Measurements from ENCODE around the gene DOK7.

Gene DOK7

DNA sequence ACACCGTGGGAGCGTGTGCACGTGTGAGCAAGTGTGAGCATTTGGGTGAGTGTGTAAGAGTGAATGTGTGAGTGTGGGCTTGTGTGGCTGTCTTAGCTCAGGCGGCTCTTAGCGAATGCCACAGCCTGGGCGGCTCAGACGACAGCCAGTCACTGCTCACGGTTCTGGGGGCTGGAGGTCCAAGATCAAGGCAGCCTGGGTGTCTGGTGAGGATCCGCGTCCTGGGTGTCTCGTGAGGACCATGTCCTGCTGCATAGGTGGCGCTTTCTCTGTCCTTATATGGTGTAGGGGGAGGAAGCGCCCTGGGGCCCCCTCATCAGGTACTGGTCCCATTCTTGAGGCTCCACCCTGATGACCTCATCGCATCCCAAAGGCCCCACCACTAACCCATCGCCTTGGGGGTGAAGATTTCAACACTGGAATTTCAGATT is 4.5 kb downstream of the DOK7 start:
- no peak for ATAC-seq
- TF ChIP-seq ZFP3 (CRISPR knock-in tag; IDR thresholded peaks at IDR 0.05) (no peak), PPARA (CRISPR knock-in tag; IDR thresholded peaks at IDR 0.05; ENCODE audit: borderline replicate concordance) (no peak), CSRNP3 (CRISPR knock-in tag; IDR thresholded peaks at IDR 0.05) (no peak), POU6F1 (CRISPR knock-in tag; IDR thresholded peaks at IDR 0.05; ENCODE audit: borderline replicate concordance, low read depth) (no peak), CREB5 (CRISPR knock-in tag; IDR thresholded peaks at IDR 0.05; ENCODE audit: low read depth) (no peak)
- TF ChIP-seq, protein P1, sequence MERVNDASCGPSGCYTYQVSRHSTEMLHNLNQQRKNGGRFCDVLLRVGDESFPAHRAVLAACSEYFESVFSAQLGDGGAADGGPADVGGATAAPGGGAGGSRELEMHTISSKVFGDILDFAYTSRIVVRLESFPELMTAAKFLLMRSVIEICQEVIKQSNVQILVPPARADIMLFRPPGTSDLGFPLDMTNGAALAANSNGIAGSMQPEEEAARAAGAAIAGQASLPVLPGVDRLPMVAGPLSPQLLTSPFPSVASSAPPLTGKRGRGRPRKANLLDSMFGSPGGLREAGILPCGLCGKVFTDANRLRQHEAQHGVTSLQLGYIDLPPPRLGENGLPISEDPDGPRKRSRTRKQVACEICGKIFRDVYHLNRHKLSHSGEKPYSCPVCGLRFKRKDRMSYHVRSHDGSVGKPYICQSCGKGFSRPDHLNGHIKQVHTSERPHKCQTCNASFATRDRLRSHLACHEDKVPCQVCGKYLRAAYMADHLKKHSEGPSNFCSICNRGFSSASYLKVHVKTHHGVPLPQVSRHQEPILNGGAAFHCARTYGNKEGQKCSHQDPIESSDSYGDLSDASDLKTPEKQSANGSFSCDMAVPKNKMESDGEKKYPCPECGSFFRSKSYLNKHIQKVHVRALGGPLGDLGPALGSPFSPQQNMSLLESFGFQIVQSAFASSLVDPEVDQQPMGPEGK (CRISPR knock-in tag; IDR thresholded peaks at IDR 0.05; ENCODE audit: borderline replicate concordance), result no peak

DNA sequence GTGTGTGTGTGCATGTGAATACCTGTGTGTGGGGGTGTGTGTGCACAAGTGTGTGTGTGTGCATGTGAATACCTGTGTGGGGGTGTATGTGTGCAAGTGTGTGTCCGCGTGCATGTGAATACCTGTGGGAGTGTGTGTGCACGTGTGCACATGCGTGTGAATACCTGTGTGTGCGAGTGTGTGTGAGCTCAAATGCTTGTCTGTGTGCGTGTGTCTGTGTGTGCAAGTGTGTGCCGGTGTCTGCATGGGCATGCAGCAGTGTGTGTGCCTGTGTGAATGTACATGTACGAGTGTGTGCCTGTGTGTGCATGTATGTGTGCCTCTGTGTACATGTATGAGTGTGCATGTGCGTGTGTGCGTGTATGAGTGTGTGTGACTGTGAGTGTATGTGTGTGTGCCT is 5.0 kb downstream of the DOK7 start:
- TF ChIP-seq ZNF565 (CRISPR knock-in tag; conservative IDR thresholded peaks at IDR 0.05; ENCODE audit: low read depth) (no peak), RARB (CRISPR knock-in tag; IDR thresholded peaks at IDR 0.05) (no peak), CSRNP3 (CRISPR knock-in tag; IDR thresholded peaks at IDR 0.05) (no peak), ESRRG (CRISPR knock-in tag; IDR thresholded peaks at IDR 0.05) (no peak), BACH2 (CRISPR knock-in tag; IDR thresholded peaks at IDR 0.05; ENCODE audit: borderline replicate concordance) (no peak), ZNF70 (CRISPR knock-in tag; IDR thresholded peaks at IDR 0.05) (no peak), TCF4 (CRISPR knock-in tag; IDR thresholded peaks at IDR 0.05; ENCODE audit: borderline replicate concordance) (no peak), TSHZ2 (CRISPR knock-in tag; IDR thresholded peaks at IDR 0.05) (no peak), POU6F1 (CRISPR knock-in tag; IDR thresholded peaks at IDR 0.05; ENCODE audit: borderline replicate concordance, low read depth) (no peak), PPARA (CRISPR knock-in tag; IDR thresholded peaks at IDR 0.05; ENCODE audit: borderline replicate concordance) (no peak), ZFP30 (CRISPR knock-in tag; IDR thresholded peaks at IDR 0.05) (no peak), OSR1 (CRISPR knock-in tag; IDR thresholded peaks at IDR 0.05) (no peak), ZC3H10 (CRISPR knock-in tag; IDR thresholded peaks at IDR 0.05) (no peak), ARNTL (CRISPR knock-in tag; IDR thresholded peaks at IDR 0.05; ENCODE audit: borderline replicate concordance, low read depth) (no peak), ZFP3 (CRISPR knock-in tag; IDR thresholded peaks at IDR 0.05) (no peak)
- TF ChIP-seq, protein P1 (CRISPR knock-in tag; IDR thresholded peaks at IDR 0.05; ENCODE audit: borderline replicate concordance), result no peak
- no peak for ATAC-seq
